Liver (tissue), 9 donors: ENCODE results near the gene LRWD1. TPM values are rescaled to one million over a fixed set of nuclear protein-coding genes. Genes with fewer than 3 reads are reported as not detected.
"Not testable (repeated sequence)": the region's sequence is repeated elsewhere in the genome, so short reads cannot be mapped to it uniquely, and the experiment has no call there.

Source experiments
- DNase-seq: peaks from one replicate; pipeline ENCODE4 v3.0.0-alpha.2; 2017; ENCODE audit warnings: low spot score
- H3K27ac ChIP-seq, 2 donors: one replicate each; pipeline ENCODE4 v1.7.0; 2013; ENCODE audit warnings: inconsistent platforms in 2 of 2, low read length in 2 of 2, control low read depth in 1 of 2, low read depth in 1 of 2, mild to moderate bottlenecking in 1 of 2
- H3K27me3 ChIP-seq, 4 donors: one replicate each; pipeline versions ENCODE4 v1.6.1 to v1.7.0; 2013; ENCODE audit warnings: low read length in 3 of 4, inconsistent platforms in 1 of 4, mild to moderate bottlenecking in 1 of 4, moderate library complexity in 1 of 4; ENCODE audit not compliant: control insufficient read depth in 4 of 4, insufficient read depth in 4 of 4
- H3K36me3 ChIP-seq, 4 donors: one replicate each; pipeline versions ENCODE4 v1.6.1 to v1.7.0; 2013; ENCODE audit warnings: low read length in 3 of 4, mild to moderate bottlenecking in 3 of 4, low read depth in 1 of 4, moderate library complexity in 1 of 4; ENCODE audit not compliant: control insufficient read depth in 4 of 4, insufficient read depth in 3 of 4
- H3K4me1 ChIP-seq, 4 donors: one replicate each; pipeline versions ENCODE4 v1.6.1 to v1.7.0; 2013; ENCODE audit warnings: low read length in 3 of 4, mild to moderate bottlenecking in 3 of 4, moderate library complexity in 1 of 4; ENCODE audit not compliant: control insufficient read depth in 4 of 4, insufficient read depth in 4 of 4
- H3K4me3 ChIP-seq, 3 donors: one replicate each; pipeline versions ENCODE4 v1.6.1 to v1.7.0; 2013; ENCODE audit warnings: low read length in 3 of 3, control low read depth in 1 of 3, low read depth in 1 of 3, mild to moderate bottlenecking in 1 of 3
- H3K9ac ChIP-seq, 2 donors: one replicate each; pipeline ENCODE4 v1.7.0; 2013; ENCODE audit warnings: low read length in 2 of 2, mild to moderate bottlenecking in 2 of 2, moderate library complexity in 2 of 2, control low read depth in 1 of 2, low read depth in 1 of 2
- H3K9me3 ChIP-seq, 4 donors: one replicate each; pipeline versions ENCODE4 v1.6.1 to v1.7.0; 2013; ENCODE audit warnings: low read length in 3 of 4; ENCODE audit not compliant: control insufficient read depth in 4 of 4
- WGBS: extraction: QIAGEN DNeasy Blood & Tissue Kit; methylation state at CpG from one replicate; pipeline ENCODE4 v1.1.7; 2013; 5-methylcytosine and 5-hydroxymethylcytosine counted together
- polyA plus RNA-seq, 2 donors: library from polyadenylated mRNA; stranded (reverse) in 1 of 2; unstranded in 1 of 2; fragments of 200-250 nt in 1 of 2; fragments of >200 nt in 1 of 2; fragmentation: Nextera tagmentation in 1 of 2; extraction: Ambion mirVana in 1 of 2; gene quantifications; one replicate each; pipeline versions ENCODE4 v1.2.1 to v1.2.3, GENCODE V29; 2013 to 2015
- total RNA-seq, 2 donors: library from RNA; depleted of rRNA; stranded (reverse); fragments of >200 nt; gene quantifications; one replicate each; pipeline ENCODE4 v1.2.3, GENCODE V29; 2014
- donor health status: healthy.
- donor health status: healthy.
- donor health status: healthy.
- donor health status: healthy.
- donor health status: healthy.

LRWD1 gene
- total and polyA plus RNA-seq, 4 donors, result 8.6 to 15.3 (median 13.0) TPM

DNA sequence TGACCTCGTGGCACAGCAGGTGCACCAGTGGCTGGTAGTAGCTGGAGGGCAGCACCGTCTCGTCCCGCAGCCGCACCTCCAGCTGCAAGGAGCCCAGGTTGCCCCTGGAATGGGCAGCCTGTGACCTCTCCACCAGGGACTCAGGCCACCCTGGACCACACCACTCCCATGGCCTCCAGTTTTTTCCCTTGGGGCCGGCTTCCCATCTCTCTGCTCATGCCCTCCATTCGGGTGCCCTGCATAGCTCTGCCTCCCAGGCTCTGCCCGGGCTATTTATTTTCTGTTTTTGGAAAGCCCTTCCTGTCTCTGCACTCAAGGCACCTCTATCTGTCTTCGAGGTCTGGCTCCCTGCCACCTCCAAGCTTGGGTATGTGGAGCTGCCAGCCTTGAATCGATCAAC, 32.1 kb downstream of the LRWD1 start:
- not testable (repeated sequence) for H3K36me3 ChIP-seq, H3K27ac ChIP-seq, H3K4me3 ChIP-seq, H3K9ac ChIP-seq, H3K9me3 ChIP-seq, H3K27me3 ChIP-seq, H3K4me1 ChIP-seq
- DNase-seq, result peak; percentile 33
- 87% methylated on average over 3 of the region's 10 CpGs for WGBS

- H3K36me3 ChIP-seq, H3K27me3 ChIP-seq, H3K9ac ChIP-seq, H3K4me1 ChIP-seq, H3K27ac ChIP-seq, DNase-seq, H3K9me3 ChIP-seq, H3K4me3 ChIP-seq: not testable (repeated sequence)
- WGBS, result 63% methylated on average over 1 of the region's 5 CpGs
These were observed 32.5 kb downstream of the LRWD1 start for GRCh38 chr7:102497308-102497707.

GRCh38 chr7:102498321-102498720, 33.5 kb downstream of the LRWD1 start:
- H3K4me1 ChIP-seq, H3K4me3 ChIP-seq, DNase-seq, H3K9ac ChIP-seq, H3K36me3 ChIP-seq, H3K27ac ChIP-seq, H3K9me3 ChIP-seq, H3K27me3 ChIP-seq: not testable (repeated sequence)
- 94% methylated on average over 11 of the region's 16 CpGs for WGBS

DNA sequence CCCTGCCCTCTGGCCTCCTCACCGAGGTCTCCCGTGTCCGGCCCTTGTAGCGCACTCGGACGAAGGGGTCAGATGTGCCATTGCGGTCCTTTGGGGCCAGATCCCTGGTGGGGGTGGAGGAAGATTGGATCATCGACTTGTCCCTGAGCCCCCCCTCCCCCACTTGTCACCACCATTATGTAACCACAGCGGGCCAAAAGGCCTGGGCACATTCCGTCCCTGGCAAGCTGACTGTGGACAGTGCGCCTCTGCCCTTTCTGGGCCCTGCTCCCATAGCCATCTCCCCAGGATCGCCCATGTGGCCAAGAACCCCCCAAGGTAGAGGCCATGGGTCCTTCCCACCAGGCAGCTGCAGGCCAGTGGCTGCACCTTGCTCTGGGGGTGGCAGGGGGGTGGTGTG, 38.4 kb downstream of the LRWD1 start:
- not testable (repeated sequence) for H3K4me3 ChIP-seq, H3K27me3 ChIP-seq, H3K9me3 ChIP-seq, H3K4me1 ChIP-seq, DNase-seq, H3K36me3 ChIP-seq, H3K9ac ChIP-seq, H3K27ac ChIP-seq
- no CpG with 5 or more reads among the region's 12 CpGs for WGBS

- not testable (repeated sequence) for H3K9ac ChIP-seq, H3K4me1 ChIP-seq, H3K9me3 ChIP-seq, DNase-seq, H3K4me3 ChIP-seq, H3K27me3 ChIP-seq, H3K27ac ChIP-seq, H3K36me3 ChIP-seq
- WGBS, result 88% methylated on average over 5 of the region's 24 CpGs
These were observed 40.8 kb downstream of the LRWD1 start for GRCh38 chr7:102505298-102506185.

DNA sequence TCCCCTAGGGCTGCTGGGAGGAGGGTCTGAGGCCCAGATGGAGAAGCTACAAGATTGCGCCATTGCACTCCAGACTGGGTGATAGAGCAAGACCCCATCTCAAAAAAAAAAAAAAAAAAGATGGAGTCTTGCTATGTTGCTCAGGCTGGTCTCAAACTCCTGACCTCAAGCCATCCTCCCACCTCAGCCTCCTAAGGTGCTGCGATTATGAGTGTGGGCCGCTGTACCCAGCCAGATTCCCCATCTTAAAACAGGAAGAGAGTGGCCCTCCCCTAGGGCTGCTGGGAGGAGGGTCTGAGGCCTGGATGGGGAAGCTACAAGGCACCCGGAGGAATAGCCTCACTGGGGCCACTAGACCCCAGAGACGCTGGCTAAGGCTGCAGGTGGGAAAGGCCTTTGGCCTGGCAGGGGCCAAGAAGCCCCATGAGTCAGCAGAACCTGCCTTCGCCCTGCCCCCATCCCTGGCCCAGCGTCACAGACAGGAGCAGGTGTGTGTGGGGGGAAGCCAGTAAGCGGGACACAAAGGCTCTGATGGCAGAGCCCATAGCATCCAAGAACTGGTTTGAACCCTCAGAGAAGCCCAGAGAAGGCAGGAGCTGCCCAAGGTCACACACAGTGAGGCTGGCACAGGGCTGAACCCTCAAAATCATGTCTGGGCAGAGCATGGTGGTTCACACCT, 42.8 kb downstream of the LRWD1 start:
- H3K27ac ChIP-seq, H3K4me3 ChIP-seq, DNase-seq, H3K9ac ChIP-seq, H3K9me3 ChIP-seq, H3K27me3 ChIP-seq, H3K36me3 ChIP-seq, H3K4me1 ChIP-seq: not testable (repeated sequence)
- WGBS, result 84% methylated on average over 2 of the region's 8 CpGs

DNA sequence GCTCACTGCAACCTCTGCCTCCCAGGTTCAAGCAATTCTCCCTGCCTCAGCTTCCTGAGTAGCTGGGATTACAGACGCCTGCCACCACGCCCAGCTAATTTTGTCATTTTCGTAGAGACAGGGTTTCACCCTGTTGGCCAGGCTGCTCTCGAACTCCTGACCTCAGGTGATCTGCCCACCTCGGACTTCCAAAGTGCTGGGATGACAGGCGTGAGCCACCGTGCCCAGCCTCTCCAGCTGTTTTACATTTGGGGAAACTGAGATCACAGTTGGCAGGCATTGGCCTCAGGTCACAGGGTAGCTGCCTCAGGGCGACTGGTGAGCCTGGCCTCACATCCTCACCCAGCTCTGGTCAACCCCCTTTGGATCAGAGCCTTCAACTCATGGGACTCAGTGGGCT, 45.8 kb downstream of the LRWD1 start:
- H3K27me3 ChIP-seq, H3K9me3 ChIP-seq, H3K27ac ChIP-seq, H3K36me3 ChIP-seq, H3K9ac ChIP-seq, DNase-seq, H3K4me3 ChIP-seq, H3K4me1 ChIP-seq: not testable (repeated sequence)
- 74% methylated on average over 4 of the region's 8 CpGs for WGBS

DNA sequence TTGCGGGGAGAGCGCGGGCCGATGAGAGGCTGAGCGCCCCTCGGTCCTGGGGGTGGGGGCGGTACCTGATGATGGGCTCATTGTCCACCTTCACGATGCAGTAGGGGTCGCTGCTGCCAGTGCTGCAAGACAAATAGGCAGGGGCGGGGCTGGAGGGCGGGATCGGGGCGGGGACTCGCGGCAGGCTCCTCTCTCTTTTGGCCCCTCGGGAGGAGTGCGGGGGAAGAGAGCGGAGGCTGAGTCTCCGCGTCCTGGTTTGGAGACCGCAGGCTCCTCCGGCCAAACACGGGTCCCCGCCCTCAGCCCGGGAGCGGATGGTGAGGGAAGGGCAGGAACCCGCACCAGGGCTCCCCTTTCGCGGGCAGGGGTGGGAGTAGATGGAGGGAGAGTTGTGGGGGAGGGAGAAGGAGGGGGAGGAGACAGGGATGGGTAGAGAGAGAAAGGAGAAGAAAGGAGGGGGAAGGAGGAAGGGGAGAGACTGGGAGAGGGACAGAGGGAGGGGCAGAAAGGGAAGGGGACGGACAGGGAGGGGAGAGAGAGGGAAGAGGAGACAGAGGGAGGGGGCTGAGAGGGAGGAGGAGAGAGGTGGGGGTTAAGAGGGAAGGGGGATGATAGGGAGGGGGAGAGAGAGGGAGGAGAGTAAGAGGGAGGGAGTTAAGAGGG, 47.2 kb downstream of the LRWD1 start:
- not testable (repeated sequence) for H3K27me3 ChIP-seq, H3K9me3 ChIP-seq, H3K27ac ChIP-seq, H3K4me3 ChIP-seq, H3K36me3 ChIP-seq, DNase-seq, H3K9ac ChIP-seq, H3K4me1 ChIP-seq
- no CpG with 5 or more reads among the region's 30 CpGs for WGBS
